Heart right ventricle (tissue), 16 donors: ENCODE measurements around the gene MUC2. TPM values are rescaled to one million over a fixed set of nuclear protein-coding genes. Genes with fewer than 3 reads are reported as not detected.

Source experiments
- ATAC-seq, 8 donors: fragments of 200-7000 bp; cut with Tn5 transposase; one replicate each; pipeline ENCODE4 v1.9.1; 2020; ENCODE audit warnings: mild to moderate bottlenecking in 8 of 8, moderate library complexity in 8 of 8, moderate number of reproducible peaks in 1 of 8
- DNase-seq, 2 donors: peaks; one replicate each; pipeline ENCODE4 v3.0.0-alpha.2; 2020
- H3K27ac ChIP-seq, 10 donors: fragments of 200-600 bp; sonication (generic) in 2 of 10; one replicate each; pipeline versions ENCODE4 v1.5.0 to v1.8.0; 2020 to 2022; ENCODE audit warnings: mild to moderate bottlenecking in 3 of 10
- H3K27me3 ChIP-seq, 7 donors: fragments of 200-600 bp; one replicate each; pipeline ENCODE4 v1.8.0; 2021 to 2022; ENCODE audit warnings: mild to moderate bottlenecking in 2 of 7
- H3K36me3 ChIP-seq, 9 donors: fragments of 200-600 bp; sonication (generic) in 1 of 9; one replicate each; pipeline versions ENCODE4 v1.5.0 to v1.8.0; 2020 to 2022; ENCODE audit warnings: mild to moderate bottlenecking in 2 of 9
- H3K4me1 ChIP-seq, 9 donors: fragments of 200-600 bp; sonication (generic) in 1 of 9; one replicate each; pipeline versions ENCODE4 v1.5.0 to v1.8.0; 2020 to 2022; ENCODE audit warnings: mild to moderate bottlenecking in 4 of 9
- H3K4me3 ChIP-seq, 10 donors: fragments of 200-600 bp; sonication (generic) in 2 of 10; one replicate each; pipeline versions ENCODE4 v1.5.0 to v1.8.0; 2020 to 2022; ENCODE audit warnings: mild to moderate bottlenecking in 7 of 10, moderate library complexity in 2 of 10
- H3K9me3 ChIP-seq, 11 donors: fragments of 200-600 bp in 10 of 11; sonication (generic) in 2 of 11; one replicate each; pipeline versions ENCODE4 v1.5.0 to v1.8.0; 2013 to 2022; ENCODE audit warnings: mild to moderate bottlenecking in 2 of 11, control low read depth in 1 of 11, moderate library complexity in 1 of 11
- CTCF ChIP-seq, 9 donors: fragments of 200-600 bp; sonication (generic) in 2 of 9; IDR thresholded peaks; one replicate each; pipeline versions ENCODE4 v1.5.0 to v1.8.0; 2021 to 2022; ENCODE audit warnings: antibody characterized with exemption in 9 of 9, mild to moderate bottlenecking in 5 of 9, moderate library complexity in 1 of 9
- WGBS, 2 donors: extraction: QIAGEN DNeasy Blood & Tissue Kit; methylation state at CpG; one replicate each; pipeline ENCODE4 v1.1.7; 2013; ENCODE audit warnings: inconsistent platforms in 1 of 2; 5-methylcytosine and 5-hydroxymethylcytosine counted together
- intact Hi-C, 10 donors: fragments of 100-400 bp; cut with DNase I; formaldehyde crosslinking; loops; one replicate each; pipeline versions ENCODE4 v1.11.1 to v1.14.2; 2022
- polyA plus RNA-seq, 2 donors: library from polyadenylated mRNA; stranded (reverse); fragments of 200-250 nt; gene quantifications; one replicate each; pipeline ENCODE4 v1.2.3, GENCODE V29; 2013
- total RNA-seq, 10 donors: library from RNA; stranded (reverse); fragmentation: NEBNext Ultra II Directional in 3 of 10; extraction: Animal tissue kit (Norgen Biotek cat#: 25700) in 3 of 10; gene quantifications; one replicate each; pipeline versions ENCODE4 v1.2.1 to v1.2.4, GENCODE V29; 2021 to 2023
- donor health status: Arrhythmogenic right ventricular cardiomyopathy.
- donor health status: ischemic (EF 13 %, LVEDD 7.1; RV severe dilation, severe dysfunction).
- donor health status: healthy with polysubstance abuse.
- donor health status: DM: no; HTN: yes; CAD: no.
- donor health status: DM: no; HTN: no; CAD: no.
- donor health status: ischemic (EF 25% LVEDD 6.9; RV normal size, moderate dysfunction).
- donor health status: ischemic (EF 25% LVEDD 5.7; RV mildly dilated, moderate dysfunction).
- donor health status: healthy.
- donor health status: DM: yes; HTN: yes; CAD: no.
- donor health status: Ischemic cardiomyopathy.
- donor health status: ischemic (EF 35%, LVEDD 5.7; RV mildly dilated, moderate dysfunction).
- donor health status: nonischemic (EF 11% LVEDD 7.7; RV severe dilation, severe dysfunction).
- donor health status: DM: yes; HTN: yes; CAD: no.
- donor health status: PGD.
- donor health status: ischemic (EF 29% LVEDD 5.4; RV normal size, mild dysfunction).
- donor health status: nonischemic (EF 23%, LVEDD 6.1; RV moderate dilation, normal function).

Gene MUC2
- total and polyA plus RNA-seq, 12 donors = 0.03 TPM; not detected in 11

- peaks cover 0 to 24% (median 18%) of the 10 kb centered on the region in 7 donors for H3K27me3 ChIP-seq
- no peak for DNase-seq
These were observed 42.3 kb upstream of the MUC2 start for GRCh38 chr11:1032310-1032891.

GRCh38 chr11:1033016-1033798 is 41.5 kb upstream of the MUC2 start:
- Histone ChIP-seq H3K27me3 (peaks cover 0 to 29% (median 23%) of the 10 kb centered on the region in 7 donors), H3K4me3 (no peak overlapping the region), H3K9me3 (no peaks in the 10 kb centered on the region), H3K27ac (no peak overlapping the region), H3K36me3 (no peaks in the 10 kb centered on the region), H3K4me1 (no peaks in the 10 kb centered on the region)
- intact Hi-C loops = no loop called here
- 76 to 77% methylated on average over 37 to 38 of the region's 38 CpGs for WGBS, 2 donors
- DNase-seq (no peak), ATAC-seq (no peak)
- no peak for TF ChIP-seq CTCF (IDR thresholded peaks at IDR 0.05)

More at GRCh38 chr11:1032310-1032891, 42.3 kb upstream of the MUC2 start:
- no peak for TF ChIP-seq CTCF (IDR thresholded peaks at IDR 0.05)
- no peaks in the 10 kb centered on the region for H3K9me3 ChIP-seq
- WGBS, 2 donors = 97% methylated on average over 12 of the region's 12 CpGs
- H3K36me3 ChIP-seq = no peaks in the 10 kb centered on the region
- intact Hi-C loops = no loop called here
- H3K27ac ChIP-seq = no peak overlapping the region
- no peaks in the 10 kb centered on the region for H3K4me1 ChIP-seq
- H3K4me3 ChIP-seq = no peak overlapping the region
- ATAC-seq = no peak

- WGBS, 2 donors = 79 to 85% methylated on average over 8 of the region's 8 CpGs
- ATAC-seq = no peak
- DNase-seq = no peak
- intact Hi-C loops = no loop called here
- Histone ChIP-seq H3K4me1 (no peaks in the 10 kb centered on the region), H3K27ac (no peak overlapping the region), H3K9me3 (no peaks in the 10 kb centered on the region), H3K27me3 (peaks cover 0 to 29% (median 23%) of the 10 kb centered on the region in 7 donors), H3K36me3 (no peaks in the 10 kb centered on the region), H3K4me3 (no peak overlapping the region)
- TF ChIP-seq CTCF (IDR thresholded peaks at IDR 0.05) = no peak
These were observed 40.7 kb upstream of the MUC2 start for GRCh38 chr11:1034001-1034400.

GRCh38 chr11:1034456-1035295 is 40.0 kb upstream of the MUC2 start:
- no peaks in the 10 kb centered on the region for H3K9me3 ChIP-seq
- intact Hi-C loops = no loop called here
- no peak overlapping the region for H3K4me3 ChIP-seq
- no peak overlapping the region for H3K27ac ChIP-seq
- no peak for TF ChIP-seq CTCF (IDR thresholded peaks at IDR 0.05)
- peaks cover 0 to 29% (median 23%) of the 10 kb centered on the region in 7 donors for H3K27me3 ChIP-seq
- no peaks in the 10 kb centered on the region for H3K4me1 ChIP-seq
- H3K36me3 ChIP-seq = no peaks in the 10 kb centered on the region
- DNase-seq (no peak), ATAC-seq (no peak)
- WGBS, 2 donors = 78 to 79% methylated on average over 39 of the region's 39 CpGs
